GM21619 (cell line): ENCODE measurements around the gene HCN2.
A peak's percentile ranks its signal among the peaks of the same experiment; 100 is the strongest.
"Not testable (repeated sequence)": the region's sequence is repeated elsewhere in the genome, so short reads cannot be mapped to it uniquely, and the experiment has no call there.

ENCODE experiments used
- ATAC-seq: cut with Tn5 transposase; IDR thresholded peaks from one replicate; pipeline ENCODE4 v1.9.1; 2021; ENCODE audit not compliant: unreplicated experiment

The HCN2 gene

DNA sequence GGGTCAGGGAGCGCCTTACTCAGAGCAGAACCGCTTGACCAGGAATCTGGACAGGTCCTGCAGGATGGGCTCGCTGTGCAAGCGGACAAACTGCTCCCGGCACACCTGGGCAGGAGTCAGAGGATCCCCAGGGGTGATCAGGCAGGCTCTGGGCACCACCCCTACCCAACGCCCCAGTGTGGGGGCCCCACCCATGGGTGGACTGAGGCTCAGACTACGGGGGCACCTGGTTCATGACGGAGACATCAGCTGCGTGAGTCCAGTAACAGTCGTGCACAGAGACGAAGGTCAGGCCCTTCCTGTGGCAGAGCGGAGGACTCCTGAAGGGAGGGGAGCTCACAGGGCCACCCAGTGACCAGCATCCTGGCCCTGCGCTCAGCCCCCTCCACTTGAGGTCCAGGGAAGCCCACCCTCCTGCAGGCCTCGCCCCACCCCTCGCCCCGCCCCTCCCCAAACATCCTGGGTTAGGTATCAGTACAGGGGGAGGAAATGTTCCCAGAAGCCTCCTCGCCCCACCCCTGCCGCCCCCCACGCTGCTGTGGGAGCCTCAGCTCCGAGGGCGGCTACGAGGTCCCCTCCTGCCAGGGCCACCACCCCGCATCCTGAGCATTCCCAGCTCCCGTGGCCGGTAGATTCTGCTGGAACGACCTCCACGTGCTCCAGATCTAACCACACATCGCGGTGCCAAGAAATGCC lies 28.0 kb downstream of the HCN2 start:
- ATAC-seq: no peak

DNA sequence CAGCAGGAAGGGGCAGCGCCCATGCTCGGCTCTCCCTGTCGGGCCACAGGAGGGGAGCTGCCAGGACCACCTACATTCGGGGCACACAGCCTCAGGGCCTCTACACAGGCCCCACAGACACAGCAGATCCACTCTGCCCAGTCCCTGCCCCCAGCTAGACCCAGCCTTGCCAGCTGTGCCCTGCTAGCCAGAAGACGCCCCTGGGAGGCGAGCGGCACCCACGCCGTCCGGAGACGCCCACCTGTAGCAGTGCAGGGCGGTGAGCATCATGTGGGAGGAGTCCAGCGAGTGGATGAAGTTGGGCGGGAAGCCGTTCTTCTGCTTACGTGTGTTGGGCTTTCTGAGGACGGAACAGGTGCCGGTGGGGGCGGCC lies 28.6 kb downstream of the HCN2 start:
- no peak for ATAC-seq

DNA sequence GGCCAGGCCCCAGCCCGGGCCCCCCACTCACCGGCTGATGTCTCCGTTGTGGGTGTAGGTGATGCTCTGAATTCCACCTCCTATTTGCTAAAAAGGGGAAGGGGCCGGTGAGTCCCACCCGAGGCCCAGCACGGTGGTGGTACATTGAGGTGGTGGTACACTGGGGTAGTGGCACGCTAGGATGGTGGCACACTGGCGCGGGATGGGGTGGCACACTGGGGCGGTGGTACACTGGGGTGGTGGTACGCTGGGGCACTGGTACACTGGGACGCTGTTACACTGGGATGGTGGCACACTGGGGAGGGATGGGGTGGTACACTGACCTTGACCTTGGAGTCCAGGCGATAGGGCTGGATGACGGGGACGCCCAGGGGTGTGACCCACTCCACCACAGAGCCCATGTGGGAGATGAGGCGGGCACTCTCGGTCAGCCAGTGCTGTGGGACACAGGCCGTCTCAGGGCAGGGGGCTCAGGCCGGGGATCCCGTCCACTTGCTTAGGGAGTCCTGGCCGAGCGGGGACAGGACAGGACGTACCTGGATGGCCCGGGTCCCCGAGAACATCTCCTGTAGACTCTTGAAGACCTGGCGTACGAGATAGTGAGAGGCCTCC lies 29.1 kb downstream of the HCN2 start:
- ATAC-seq: no peak

DNA sequence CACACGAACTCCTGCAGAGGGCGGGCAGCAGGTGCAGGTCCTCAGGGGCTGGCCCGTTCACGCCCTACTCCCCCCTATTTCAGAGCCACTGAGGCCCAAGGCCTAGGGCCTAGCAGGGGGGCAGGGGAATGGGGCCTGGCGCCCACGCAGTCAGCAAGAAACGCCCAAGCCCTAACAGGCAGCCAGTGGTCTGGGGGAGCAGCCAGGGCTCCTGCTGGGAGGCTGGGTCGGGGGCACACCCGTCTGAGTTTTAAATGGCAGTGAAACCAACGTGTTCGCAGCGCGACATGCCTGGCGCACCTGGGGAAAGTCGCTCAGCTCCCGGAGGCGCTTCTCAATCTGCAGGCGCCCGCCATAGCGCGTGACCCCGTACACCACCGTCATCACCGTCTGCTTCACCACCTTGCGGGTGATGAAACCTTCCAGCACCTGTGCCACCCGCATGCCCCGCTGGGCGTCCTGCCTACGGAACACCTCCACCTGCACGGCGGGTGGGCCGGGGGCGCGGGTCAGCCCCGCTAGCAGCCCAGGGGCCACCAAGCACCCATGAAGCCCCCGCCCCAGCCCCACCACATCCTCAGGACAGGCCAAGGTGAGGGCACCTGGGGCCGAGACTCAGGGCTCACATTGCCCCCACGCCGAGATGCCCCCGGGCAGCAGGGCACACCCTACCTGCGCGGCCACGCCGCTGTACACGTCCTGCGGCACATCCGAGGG lies 29.8 kb downstream of the HCN2 start:
- no peak for ATAC-seq

DNA sequence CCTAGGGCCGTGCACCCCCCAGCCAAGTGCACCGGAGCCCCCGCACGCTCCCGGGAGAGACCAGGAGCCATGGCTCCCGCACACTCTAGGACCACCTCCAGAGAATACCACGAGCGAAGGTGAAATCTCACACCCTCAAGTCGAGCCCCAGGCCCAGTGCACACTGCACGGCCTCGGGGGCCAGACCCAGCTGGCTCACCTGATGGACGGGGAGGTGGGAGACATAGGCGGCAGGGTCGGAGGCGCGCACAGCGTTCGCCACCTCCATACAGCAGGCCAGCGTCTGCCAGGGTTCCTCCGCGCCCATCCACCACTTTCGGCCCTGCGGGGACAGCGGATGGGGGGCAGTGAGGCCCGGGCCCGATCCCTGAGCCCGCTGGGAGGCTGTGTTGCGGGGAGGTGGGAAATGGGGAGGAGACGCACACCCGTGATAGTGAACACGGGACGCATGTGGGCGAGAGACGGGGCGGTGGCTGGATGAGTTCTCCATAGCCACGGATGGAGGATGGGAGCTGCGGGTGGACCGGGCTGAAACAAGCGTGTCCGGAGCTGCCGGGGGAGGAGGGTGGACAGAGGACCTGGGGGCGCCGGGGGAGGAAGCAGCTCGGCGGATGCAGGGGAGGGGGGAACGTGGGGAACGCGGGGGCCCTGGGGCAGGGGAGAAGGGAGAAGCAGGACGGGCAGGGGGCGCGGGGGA lies 30.6 kb downstream of the HCN2 start:
- ATAC-seq: no peak

DNA sequence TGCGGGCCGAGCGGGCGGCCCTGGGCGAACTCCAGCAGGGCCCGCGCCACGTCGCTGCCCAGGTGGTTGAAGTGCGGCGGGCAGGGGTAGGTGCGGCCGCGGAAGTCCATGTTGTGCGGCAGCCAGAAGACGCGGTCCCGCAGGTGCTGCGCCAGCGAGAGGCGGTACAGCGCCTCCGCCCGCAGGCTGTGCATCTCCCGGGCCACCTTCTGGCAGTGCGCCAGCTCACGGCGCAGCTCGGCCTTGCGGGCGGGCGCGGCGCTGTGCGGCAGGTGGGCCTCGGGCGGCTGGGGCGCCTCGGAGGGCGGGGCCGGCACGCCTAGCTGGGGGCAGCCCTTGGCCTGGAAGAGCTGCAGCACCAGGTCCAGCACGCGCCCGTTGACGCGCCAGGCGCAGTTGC lies 31.5 kb downstream of the HCN2 start:
- ATAC-seq: not testable (repeated sequence)

DNA sequence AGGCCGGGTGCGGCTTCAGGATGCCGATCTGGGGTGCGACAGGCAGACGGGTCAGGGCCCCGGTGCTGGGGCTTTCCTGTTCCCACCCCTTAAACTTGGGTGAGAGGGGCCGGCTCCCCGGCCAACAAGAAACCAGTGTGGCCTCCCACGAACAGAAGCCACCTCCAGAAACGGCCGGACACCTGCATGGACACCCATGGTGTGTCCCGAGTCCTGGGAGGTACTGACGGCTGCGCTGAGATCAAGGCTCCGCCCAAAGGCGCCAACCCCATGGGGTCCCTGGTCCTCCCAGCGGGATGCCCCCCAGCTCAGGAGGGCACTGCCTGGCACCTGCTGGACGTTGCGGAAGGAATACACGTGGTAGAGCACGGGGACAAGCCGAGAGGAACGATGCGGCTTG lies 32.1 kb downstream of the HCN2 start:
- ATAC-seq: no peak

DNA sequence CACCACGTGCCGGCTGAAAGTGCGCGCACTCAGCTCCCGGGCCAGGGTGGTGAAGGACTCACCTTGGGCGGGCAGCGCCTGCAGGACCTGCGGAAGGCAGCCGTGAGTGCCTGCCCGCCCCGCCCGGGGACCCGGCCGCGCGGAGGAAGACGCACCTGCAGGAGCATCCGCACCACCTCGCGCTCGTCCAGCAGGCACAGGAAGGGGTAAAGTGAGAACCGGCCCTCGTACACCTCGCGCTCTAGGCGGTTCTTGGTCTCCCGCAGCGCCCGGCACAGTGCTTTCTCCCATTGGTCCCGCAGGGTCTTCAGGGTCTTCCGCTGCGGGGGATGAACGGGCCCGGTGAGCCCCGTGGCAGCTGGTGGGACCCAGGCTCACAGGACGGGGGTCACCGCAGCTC lies 33.0 kb downstream of the HCN2 start:
- no peak for ATAC-seq

DNA sequence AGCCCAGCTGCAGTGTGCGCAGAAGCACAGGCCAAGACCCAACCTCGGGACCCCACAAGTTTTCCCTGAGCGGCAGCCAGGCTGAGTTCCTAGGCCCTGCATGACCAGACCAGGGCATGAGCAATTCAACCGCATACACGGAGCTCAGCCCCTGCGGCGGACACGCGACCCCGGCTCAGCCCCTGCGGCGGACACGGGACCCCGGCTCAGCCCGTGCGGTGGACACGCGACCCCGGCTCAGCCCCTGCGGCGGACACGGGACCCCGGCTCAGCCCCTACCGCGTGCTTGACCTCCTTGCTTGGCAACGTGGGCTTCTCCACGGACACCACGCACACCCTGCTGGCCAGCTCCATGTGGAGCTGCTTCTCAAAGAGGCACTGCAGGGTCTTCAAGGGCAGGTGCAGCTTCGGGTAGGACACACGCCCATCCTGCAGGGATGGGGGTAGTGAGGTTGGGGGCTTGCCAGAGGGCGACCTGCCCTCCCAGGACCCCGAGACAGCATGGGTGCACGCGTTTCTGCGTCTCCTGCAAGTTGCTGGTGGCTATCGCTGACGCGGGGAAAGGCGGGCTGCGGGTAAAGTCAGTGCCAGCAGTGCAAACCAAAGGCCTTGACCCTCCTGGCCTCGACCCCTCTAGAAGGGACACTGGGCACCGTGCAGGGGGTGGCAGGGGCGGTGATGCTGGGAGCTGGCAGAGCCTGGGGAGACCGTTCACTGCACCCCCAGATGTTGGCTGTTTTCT lies 33.7 kb downstream of the HCN2 start:
- ATAC-seq: no peak

DNA sequence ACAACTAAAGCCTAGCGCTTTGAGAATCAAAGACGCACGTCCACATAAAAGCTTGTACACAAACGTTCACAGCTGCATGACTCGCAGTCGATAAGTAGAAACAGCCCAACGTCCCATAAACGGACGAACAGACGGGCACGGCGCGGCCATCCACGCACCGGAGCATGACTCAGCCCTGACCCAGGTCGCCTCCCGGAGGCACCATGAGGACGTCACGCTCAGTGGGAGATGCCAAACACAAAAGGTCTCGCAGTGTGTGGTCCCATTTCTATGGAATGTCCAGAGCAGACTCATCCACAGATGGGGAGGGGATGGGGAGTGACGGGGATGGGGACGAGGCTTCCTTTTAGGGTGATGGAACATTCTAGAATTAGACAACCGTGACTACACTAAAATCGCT lies 34.3 kb downstream of the HCN2 start:
- no peak for ATAC-seq

DNA sequence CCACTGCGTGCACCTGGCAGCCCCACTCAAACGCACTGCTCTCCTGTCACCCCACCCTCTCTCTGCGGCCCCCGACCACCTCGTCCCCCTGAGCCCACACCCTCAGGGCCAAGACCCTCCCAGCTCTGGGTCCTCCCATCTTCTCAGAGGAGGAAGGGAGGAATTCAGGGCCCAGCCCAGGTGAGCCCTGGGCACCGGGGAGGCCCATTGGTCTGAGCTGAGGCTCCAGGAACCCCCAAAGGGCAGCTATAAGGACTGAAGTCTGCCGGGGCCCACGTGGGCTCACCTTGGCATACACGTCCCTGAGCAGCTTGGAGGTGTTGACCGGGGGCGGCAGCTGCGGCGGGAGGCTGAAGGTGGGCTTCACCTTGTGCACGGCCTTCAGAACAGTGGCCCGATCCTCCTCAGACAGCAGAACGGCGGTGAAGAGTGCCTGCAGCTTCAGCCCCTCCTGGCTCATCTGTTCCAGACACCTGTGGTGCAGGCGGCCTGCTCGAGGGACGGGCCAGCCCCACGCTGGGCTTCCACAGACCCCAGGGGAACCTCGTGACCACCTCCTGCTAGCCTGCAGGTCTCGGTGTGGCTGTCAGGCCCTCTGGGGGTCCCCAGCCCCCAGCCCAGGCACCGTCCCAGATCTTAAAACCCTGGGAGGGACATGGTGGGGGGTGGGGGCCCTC lies 34.9 kb downstream of the HCN2 start:
- no peak for ATAC-seq

DNA sequence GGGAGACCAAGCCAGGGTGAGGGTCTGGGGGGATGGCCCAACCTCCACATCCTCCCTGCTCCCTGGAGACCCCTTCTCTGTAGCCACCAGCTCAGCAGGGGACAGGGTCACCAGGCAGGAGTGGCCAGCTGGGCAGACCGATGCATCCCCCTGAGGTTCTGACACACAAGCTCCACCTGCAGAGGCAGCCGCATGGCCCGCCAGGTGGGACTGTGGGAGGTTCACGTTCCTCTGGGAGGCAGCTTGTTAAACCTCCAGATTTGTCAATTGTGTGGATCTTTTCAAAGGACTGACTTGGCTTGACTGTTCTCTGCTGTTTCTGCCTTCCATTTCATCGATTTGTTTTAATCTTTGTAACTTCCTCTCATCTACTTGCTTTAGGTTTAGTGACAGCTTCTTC lies 35.6 kb downstream of the HCN2 start:
- no peak for ATAC-seq

DNA sequence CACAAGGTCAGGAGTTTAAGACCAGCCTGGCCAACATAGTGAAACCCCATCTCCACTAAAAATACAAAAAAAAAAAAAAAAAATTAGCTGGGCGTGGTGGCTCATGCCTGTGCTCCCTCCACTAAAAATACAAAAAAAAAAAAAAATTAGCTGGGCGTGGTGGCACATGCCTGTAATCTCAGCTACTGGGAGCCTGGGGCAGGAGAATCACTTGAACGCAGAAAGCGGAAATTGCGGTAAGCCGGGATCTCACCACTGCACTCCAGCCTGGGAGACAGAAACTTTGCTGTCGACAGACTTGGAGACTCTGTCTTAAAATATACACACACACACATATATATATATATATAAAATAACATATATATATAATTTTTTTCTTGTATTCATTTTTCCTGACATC lies 36.9 kb downstream of the HCN2 start:
- ATAC-seq: not testable (repeated sequence)

DNA sequence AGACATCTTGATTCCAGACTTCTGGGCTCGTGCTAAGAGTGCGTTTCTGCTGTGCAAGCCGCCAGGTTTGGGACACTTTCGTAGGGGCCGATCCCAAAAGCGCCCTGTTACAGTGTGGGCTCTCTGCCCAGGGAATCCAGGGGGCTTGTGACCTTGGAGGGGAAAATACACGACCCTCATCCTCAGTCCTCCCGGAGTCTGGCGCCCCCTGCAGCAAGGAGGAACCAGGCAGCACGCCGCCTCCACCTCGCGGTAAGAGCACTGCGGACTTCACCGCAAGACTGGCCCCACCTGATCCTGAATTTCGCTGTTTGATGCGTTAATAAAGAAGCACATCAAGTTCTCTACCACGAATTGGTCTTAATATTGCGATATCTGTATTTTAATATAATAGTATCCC lies 38.5 kb downstream of the HCN2 start:
- ATAC-seq: no peak

DNA sequence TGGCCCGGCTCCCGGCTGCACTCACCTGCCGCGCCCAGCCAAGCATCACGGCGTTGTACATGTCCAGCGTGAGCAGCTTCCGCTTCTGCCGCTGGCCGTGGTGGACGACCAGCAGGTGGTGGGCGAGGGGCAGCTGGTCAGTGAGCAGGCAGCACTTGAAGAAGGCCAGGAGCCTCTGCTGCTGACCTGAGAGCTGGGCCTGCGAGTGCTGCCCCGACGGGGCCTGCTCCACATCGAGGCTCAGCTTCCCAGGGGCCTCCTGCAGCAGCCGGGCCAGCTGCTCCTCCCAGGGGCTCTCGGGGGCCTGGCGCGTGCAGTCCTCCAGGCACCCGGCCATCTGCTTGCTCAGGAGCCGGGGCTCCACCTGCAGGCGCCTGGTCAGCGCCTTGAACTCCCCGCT lies 39.8 kb downstream of the HCN2 start:
- not testable (repeated sequence) for ATAC-seq

DNA sequence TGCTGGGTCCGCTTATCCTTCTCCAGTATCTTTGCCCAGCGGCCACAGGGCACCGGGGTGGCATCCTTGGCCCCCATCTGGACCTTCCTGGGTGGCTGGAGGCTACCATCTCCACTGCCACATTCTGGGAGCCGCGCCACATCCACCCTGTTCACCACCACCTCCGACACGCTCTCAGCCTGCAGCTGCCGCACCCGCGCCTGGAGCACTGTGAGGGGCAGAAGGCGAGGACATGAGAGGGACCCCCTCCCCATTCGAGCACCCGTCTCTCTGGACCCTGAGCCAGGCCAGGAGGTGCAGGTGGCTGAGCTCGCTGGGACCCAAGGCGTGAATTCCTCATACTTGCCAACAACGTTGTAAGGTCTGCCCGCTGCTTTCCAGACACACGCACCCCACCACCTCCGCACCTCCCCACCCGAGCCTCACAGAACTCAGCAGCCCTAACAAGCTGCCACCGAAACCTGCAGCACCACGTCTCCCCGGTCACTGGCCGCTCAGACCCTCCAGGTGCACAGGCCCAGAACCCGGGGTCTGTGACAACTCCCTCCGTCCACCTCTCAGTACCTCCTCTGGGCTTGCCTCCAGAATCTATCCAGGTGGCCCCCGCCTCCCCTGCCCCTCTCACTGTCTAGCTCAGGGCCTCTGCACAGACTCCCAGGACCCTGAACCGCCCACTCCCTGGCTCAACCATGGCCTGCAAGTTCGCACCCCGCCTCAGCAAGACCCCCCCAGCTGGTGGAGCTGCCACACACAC lies 40.5 kb downstream of the HCN2 start:
- no peak for ATAC-seq

DNA sequence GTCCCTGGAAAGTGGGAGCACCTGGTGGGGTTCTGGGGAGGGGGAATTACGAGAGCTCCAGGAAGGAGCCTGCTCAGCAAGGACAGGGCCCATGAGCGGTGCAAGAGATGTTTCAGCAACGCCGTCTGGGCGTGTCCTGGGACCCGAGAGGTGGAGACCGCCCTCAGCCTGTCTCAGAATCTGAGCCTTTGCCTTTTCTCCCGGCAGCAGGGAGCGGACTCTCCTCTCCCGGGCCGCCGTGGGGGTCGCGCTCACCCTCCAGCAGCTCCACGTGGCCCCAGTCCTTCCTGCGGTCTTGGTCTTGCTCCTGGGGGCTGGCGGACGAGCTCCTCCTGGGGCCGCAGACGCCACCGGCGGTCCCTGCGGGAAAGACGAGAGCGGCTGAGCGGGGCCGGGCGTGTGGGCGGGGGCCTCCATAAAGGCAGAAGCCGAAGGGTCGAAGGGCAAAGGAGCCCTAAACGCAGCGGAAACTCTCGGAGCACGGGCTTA lies 42.9 kb downstream of the HCN2 start:
- peak; percentile 9 for ATAC-seq

DNA sequence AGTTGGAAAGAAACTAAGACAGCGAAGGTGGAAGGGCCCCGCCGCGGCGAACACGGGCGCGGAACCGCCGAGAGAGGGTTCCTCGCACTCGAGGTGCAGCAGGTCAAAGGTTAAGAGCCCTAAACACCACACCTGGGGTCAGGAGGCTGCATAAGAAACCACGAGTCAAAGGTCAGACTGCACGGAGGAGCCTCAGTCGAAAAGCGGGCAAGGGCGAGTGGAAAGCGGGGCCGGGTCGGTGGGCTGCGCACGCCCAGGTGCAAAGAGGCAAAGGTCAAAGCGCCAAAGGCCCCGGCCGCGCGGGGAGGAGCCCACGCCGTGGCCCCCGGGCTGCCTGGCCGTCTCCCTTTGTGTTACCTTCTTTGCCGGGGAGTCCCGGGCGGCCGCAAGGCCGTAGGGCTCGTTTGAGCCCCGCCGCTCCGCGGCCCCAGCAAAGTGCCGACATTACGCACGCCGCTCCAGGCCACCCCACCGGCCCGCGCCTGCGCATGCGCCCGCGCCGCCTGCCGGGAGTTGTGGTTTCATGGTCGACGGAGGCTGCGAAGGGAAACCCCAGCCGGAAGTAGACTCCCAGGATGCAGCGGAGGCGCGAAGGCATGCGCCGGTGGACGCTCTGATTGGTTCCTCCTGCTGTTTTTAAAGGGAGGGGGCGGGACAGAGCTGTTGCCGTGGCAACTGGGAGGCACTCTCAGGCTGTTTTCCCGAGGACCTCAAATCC lies 43.5 kb downstream of the HCN2 start, which contains the start of gene POLRMT:
TSS of gene POLRMT (minus strand) at position 470 of the 718 bp plus-strand sequence. CDS start at position 445, 25 bp downstream.
- ATAC-seq: peak; percentile 63
